Stimulated activated CD4-positive, alpha-beta T cell treated with anti-CD3 and anti-CD28 coated beads, TNF-alpha, amount 100 ng/mL, for 1 hour (primary cell): ENCODE results near the gene PRSS57.

Experiments
- DNase-seq, 3 donors: peaks; one replicate each; pipeline ENCODE4 v3.0.0-alpha.2; 2020; ENCODE audit warnings: low read depth in 3 of 3, low spot score in 1 of 3

The PRSS57 gene

GRCh38 chr19:694481-695351 lies 536 bp downstream of the PRSS57 start:
- DNase-seq: no peak

- no peak for DNase-seq
These were observed 5.0 kb downstream of the PRSS57 start for GRCh38 chr19:690203-690602.

GRCh38 chr19:688992-689391 lies 6.3 kb downstream of the PRSS57 start:
- DNase-seq: no peak

DNA sequence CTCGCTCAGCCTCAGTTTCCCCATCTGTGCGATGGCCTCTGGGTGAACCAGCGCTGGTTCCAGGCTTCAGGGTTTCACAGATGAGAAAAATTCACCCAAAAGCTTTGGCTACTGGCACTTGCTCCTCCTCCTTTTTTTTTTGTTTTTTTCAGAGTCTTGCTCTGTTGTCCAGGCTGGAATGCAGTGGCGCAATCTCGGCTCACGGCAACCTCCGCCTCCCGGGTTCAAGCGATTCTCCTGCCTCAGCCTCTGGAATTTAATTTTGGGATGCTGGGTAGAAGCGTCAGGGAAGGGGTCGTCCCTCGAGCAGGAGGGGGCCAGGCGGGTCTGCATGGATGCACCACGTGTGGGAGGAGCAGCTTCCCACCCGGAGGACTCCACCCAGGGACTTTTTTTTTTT lies 7.0 kb downstream of the PRSS57 start:
- DNase-seq: no peak

- DNase-seq: no peak
These were observed 7.6 kb downstream of the PRSS57 start for GRCh38 chr19:687569-688166.

- DNase-seq: no peak
These were observed 8.5 kb downstream of the PRSS57 start for GRCh38 chr19:686589-687297.

GRCh38 chr19:685454-685931 lies 9.8 kb downstream of the PRSS57 start:
- DNase-seq: no peak

- DNase-seq: no peak
These were observed 12.5 kb downstream of the PRSS57 start for GRCh38 chr19:682678-683320.

DNA sequence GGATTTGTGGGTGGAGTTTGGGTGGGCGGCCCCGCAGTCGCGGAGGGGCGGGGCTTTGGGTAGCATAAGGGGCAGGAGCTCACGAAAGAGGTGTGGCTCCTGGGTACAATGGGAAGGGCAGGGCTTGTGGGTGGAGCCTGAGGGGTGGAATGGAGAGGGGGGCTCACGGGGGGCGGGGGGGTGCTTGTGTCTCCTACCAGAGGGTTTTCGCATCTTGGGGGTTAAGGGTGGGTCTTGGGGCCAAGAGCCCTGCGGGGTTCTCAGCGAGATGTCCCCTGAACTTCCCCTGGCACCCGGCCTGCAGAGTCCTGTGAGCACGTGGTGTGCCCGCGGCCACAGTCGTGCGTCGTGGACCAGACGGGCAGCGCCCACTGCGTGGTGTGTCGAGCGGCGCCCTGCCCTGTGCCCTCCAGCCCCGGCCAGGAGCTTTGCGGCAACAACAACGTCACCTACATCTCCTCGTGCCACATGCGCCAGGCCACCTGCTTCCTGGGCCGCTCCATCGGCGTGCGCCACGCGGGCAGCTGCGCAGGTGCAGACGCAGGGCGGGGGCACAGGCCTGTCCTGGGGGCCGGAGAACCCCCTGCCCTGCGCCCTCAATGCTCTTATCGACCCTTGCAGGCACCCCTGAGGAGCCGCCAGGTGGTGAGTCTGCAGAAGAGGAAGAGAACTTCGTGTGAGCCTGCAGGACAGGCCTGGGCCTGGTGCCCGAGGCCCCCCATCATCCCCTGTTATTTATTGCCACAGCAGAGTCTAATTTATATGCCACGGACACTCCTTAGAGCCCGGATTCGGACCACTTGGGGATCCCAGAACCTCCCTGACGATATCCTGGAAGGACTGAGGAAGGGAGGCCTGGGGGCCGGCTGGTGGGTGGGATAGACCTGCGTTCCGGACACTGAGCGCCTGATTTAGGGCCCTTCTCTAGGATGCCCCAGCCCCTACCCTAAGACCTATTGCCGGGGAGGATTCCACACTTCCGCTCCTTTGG lies 13.9 kb downstream of the PRSS57 start:
- DNase-seq: peak in 1 of 3 donors; percentile 92

DNA sequence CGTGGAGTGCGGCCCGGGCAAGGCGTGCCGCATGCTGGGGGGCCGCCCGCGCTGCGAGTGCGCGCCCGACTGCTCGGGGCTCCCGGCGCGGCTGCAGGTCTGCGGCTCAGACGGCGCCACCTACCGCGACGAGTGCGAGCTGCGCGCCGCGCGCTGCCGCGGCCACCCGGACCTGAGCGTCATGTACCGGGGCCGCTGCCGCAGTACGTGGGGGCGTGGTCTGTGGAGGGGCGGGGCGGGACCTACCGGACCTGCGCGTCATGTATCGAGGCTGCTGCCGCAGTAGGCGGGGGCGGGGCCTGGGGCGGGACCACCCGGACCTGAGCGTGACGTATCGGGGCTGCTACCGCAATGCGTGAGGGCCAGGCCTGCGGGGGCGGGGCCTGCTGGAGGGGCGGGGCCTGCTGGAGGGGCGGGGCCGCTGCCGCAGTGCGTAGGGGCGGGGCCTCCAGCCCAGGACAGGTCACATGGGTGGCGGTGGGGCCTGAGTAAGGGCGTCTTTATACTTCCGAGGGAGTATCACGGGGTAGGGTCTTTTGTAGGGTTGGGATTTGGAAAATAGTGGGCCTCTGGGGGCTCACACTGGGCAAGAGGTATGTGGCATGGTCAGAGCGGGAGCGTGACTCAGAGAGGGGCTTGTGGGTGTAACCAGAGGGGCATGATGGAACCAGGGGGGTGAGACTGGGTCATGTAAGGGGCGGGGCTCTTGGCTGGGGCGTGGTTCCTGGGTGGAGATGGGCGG lies 14.8 kb downstream of the PRSS57 start:
- DNase-seq: peak; percentile 99 to 100 (median 100)

DNA sequence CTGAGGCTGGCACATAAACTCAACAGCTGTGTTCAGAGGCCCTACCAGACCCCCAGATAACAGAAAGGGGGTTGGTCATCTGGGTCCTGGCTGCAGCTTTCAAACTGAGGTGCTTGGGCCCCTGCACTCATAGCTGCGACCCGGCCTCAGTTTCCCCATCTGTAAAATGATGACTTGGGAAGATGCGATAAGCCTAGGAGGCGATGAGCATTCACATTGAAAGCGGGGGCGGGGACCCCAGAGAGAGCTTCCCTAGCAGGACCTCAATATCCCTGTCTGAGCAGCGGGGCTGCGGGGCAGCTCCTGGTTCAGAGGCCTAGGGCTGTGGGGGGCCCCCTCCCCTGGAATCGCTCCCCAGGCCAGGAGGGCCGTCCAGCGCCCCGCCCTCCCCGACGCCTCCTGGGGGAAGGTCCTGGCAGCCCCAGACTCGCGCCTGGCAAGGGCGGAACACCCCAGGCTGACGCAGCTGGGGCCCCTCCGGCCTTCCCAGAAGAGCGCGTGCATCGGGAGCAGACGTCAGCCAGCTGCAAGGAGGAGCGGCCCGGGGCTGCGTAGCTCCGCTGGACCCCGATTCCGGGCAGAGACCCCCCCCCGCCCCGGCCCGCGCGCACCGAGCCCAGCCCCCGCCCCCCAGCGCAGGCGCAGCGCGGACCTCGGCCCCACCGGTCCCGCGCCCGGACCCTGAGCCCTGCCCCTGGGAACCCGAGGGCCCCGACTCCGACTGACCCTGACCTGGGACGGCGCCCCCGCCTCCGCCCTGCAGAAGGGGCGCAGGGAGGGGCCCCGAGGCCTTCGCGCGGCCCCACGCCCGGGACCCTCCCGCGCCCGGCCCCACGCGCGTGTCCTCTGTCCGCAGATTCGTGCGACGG lies 15.6 kb downstream of the PRSS57 start:
- no peak for DNase-seq

DNA sequence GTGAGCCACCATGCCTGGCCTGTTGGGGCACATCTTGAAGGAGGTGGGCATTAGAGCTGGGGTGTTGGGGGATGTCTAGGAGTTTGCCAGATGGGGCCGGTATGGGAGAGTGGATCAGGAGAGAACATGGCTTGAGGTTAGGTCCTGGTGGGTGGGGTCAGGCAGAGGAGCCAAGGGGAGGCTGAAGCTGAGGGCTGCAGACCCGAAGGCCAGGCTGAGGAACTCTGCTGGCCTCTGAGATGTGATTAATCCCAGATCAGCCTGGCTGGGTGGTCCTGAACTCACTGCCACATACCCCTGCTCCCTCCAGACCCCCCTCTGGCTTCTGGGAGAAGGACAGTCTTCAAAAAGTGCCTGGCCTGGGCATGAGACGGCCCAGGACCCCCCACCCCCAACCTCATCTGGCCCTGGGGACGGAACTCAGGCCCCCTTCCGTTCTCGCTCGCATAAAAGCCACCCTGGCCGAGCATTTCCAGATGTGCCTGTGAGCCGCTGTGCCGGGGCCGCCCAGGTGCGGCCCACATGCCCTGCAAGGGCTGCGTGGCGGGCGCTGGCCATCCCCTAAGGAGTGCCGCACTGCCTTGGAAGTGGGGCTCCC lies 16.4 kb downstream of the PRSS57 start:
- no peak for DNase-seq

DNA sequence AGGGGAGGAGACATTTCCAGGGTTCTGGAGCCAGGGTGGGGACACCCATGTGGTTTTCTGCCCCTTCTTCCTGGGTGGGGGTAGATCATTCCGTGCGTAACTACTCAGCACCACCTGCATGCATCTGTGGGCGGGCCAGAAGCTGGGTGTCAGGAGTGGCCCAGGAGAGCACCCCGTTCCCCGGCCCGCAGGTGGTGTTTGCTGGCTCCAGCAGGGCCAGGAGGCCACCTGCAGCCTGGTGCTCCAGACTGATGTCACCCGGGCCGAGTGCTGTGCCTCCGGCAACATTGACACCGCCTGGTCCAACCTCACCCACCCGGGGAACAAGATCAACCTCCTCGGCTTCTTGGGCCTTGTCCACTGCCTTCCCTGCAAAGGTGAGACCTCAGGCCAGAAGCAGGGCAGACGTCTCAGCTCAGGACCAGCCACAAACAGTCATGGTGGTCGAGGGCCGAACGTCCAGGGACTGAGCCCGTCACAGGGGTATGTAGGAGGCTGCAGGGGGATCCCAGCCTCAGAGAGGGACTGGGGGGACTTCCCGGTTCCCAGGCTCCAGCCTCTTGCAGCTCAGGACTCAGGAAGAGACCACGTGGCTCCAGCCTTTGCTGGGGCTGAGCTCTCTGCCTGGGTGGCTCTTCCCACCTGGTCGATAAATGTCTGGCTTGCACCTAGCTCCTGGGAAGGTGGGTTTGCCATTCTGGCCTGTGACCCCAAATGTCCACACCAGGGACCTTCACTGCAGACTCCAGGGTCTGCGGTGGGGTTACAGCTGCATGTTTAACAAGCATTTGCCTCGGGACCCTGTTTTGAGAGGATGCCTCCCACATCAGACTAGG lies 17.4 kb downstream of the PRSS57 start:
- no peak for DNase-seq

DNA sequence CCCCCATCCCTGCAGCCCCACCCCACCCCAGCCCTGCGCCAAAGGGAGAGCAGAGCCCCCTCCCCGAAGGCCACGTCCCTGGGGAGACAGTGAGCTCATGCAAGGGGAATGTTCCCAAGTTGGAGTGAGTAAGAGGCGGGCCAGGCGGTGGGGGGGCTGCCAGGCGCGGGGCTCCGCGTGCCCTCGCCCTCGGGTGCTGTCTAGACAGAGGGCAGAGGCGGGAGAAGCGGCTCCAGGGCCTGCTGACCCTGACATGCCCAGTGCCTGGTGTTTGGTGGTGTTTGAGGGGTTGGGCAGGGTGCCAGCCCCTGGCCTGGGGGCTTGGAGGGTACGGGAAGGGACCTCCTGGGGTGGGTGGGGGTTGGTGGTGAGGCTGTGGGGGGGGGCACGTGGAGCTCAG lies 18.1 kb downstream of the PRSS57 start:
- DNase-seq: no peak

- DNase-seq: no peak
These were observed 18.7 kb downstream of the PRSS57 start, which contains the start of gene FSTL3 for GRCh38 chr19:676339-677105. Gene FSTL3 (plus strand): TSS chr19:676392. CDS start chr19:676424, 32 bp downstream.

DNA sequence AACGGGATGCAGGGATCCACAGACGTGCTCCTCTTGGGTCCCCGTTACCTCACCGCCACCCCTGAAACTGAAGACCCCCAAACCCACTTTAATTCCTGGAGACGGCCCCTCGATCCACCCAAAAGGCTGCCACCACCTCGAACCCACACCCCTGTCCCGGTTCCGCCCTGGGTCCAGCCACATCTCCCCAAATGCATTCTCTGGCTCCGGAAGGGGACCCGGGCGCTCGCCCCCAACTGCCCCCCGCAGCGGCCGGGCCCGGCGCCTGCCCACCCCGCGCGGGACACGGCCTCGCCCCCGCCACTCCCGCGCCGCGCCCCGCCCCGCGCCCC lies 19.3 kb downstream of the PRSS57 start:
- DNase-seq: no peak
